ENCODE data around the gene C1RL. TPM values are rescaled to one million over a fixed set of nuclear protein-coding genes. Genes with fewer than 3 reads are reported as not detected.
"Not testable (repeated sequence)": the region's sequence is repeated elsewhere in the genome, so short reads cannot be mapped to it uniquely, and the experiment has no call there.

Gene C1RL
- total and polyA plus RNA-seq, 10 donors: 19.1 to 126 (median 84.4) TPM

- intact Hi-C loops (cut with DNase I; ENCODE audit: low total_unique reads): no loop called here
- no peak overlapping the region for H3K27ac ChIP-seq
- no peaks in the 10 kb centered on the region for H3K9me3 ChIP-seq
- peaks cover 0 to 13% (median 6%) of the 10 kb centered on the region in 6 donors for H3K4me1 ChIP-seq
- no peak overlapping the region for H3K4me3 ChIP-seq
- no peak for DNase-seq
- WGBS, 5 donors: 62 to 84% (median 82%) methylated on average over 3 of the region's 3 CpGs
- no peak for TF ChIP-seq CTCF (IDR thresholded peaks at IDR 0.05 in 8 of 11, conservative IDR thresholded peaks at IDR 0.05 in 3 of 11)
- no peak for TF ChIP-seq POLR2A (IDR thresholded peaks at IDR 0.05)
- TF ChIP-seq POLR2AphosphoS5 (IDR thresholded peaks at IDR 0.05): no peak
- no peaks in the 10 kb centered on the region for H3K36me3 ChIP-seq
- peaks cover 0 to 14% (median 0%) of the 10 kb centered on the region in 7 donors for H3K27me3 ChIP-seq (replicated peaks in 1 of 7)
These were observed 50.7 kb downstream of the C1RL start for GRCh38 chr12:7058163-7058845.

- H3K9me3 ChIP-seq; intact Hi-C loops (cut with DNase I; ENCODE audit: low total_unique reads); H3K4me1 ChIP-seq; H3K36me3 ChIP-seq; DNase-seq; H3K27ac ChIP-seq; H3K4me3 ChIP-seq: not testable (repeated sequence)
- H3K27me3 ChIP-seq (replicated peaks in 1 of 7): peaks cover 0 to 14% (median 0%) of the 10 kb centered on the region in 7 donors
- 83 to 100% (median 90%) methylated on average over 2 of the region's 2 CpGs for WGBS, 5 donors
These were observed 53.3 kb downstream of the C1RL start for GRCh38 chr12:7055736-7056135.

- no peak overlapping the region for H3K4me3 ChIP-seq
- no peak for DNase-seq
- H3K27ac ChIP-seq: no peak overlapping the region
- peaks cover 0 to 5% (median 3%) of the 10 kb centered on the region in 6 donors for H3K4me1 ChIP-seq
- no peaks in the 10 kb centered on the region for H3K9me3 ChIP-seq
- no peak for TF ChIP-seq POLR2AphosphoS5 (IDR thresholded peaks at IDR 0.05)
- no peak for TF ChIP-seq POLR2A (IDR thresholded peaks at IDR 0.05)
- TF ChIP-seq CTCF (IDR thresholded peaks at IDR 0.05 in 8 of 11, conservative IDR thresholded peaks at IDR 0.05 in 3 of 11): no peak
- H3K27me3 ChIP-seq (replicated peaks in 1 of 7): peaks cover 0 to 9% (median 0%) of the 10 kb centered on the region in 7 donors
- 79 to 95% (median 88%) methylated on average over 4 of the region's 4 CpGs for WGBS, 5 donors
- intact Hi-C loops (cut with DNase I; ENCODE audit: low total_unique reads): no loop called here
- no peaks in the 10 kb centered on the region for H3K36me3 ChIP-seq
These were observed 54.1 kb downstream of the C1RL start for GRCh38 chr12:7054925-7055324.

- DNase-seq; intact Hi-C loops (cut with DNase I; ENCODE audit: low total_unique reads); H3K36me3 ChIP-seq; H3K27ac ChIP-seq; H3K9me3 ChIP-seq; H3K4me3 ChIP-seq; H3K27me3 ChIP-seq (replicated peaks in 1 of 7): not testable (repeated sequence)
- WGBS, 5 donors: 93 to 100% (median 98%) methylated on average over 3 of the region's 3 CpGs
- H3K4me1 ChIP-seq: peaks cover 0 to 20% (median 10%) of the 10 kb centered on the region in 6 donors
These were observed 59.0 kb downstream of the C1RL start for GRCh38 chr12:7049973-7050372.

GRCh38 chr12:7049445-7049951 lies 59.5 kb downstream of the C1RL start:
- H3K9me3 ChIP-seq; H3K4me3 ChIP-seq; DNase-seq; H3K36me3 ChIP-seq; intact Hi-C loops (cut with DNase I; ENCODE audit: low total_unique reads); H3K27ac ChIP-seq; H3K27me3 ChIP-seq (replicated peaks in 1 of 7): not testable (repeated sequence)
- 88 to 92% (median 91%) methylated on average over 10 of the region's 10 CpGs for WGBS, 5 donors
- H3K4me1 ChIP-seq: peaks cover 0 to 20% (median 10%) of the 10 kb centered on the region in 6 donors

Data from spleen (tissue), 11 donors.